Bronchial epithelial cell (primary cell): Measurements from ENCODE around the gene SALL2. TPM values are rescaled to one million over a fixed set of nuclear protein-coding genes. Genes with fewer than 3 reads are reported as not detected.

ENCODE experiments used
- DNase-seq: peaks from one replicate; pipeline ENCODE4 v3.0.0-alpha.2; 2010; ENCODE audit warnings: low read depth
- FAIRE-seq: peaks from 2 replicates; lab custom pipeline; 2011; peaks lifted over from hg19 to GRCh38; lab: Jason Lieb, UNC
- H3K27me3 ChIP-seq: 2 replicates; pipeline ENCODE4 v1.5.1; 2011; ENCODE audit warnings: low read length; ENCODE audit not compliant: control insufficient read depth, insufficient read depth
- H3K36me3 ChIP-seq: 2 replicates; pipeline ENCODE4 v1.5.1; 2011; ENCODE audit warnings: low read length; ENCODE audit not compliant: control insufficient read depth, insufficient read depth
- H3K4me3 ChIP-seq: 2 replicates; pipeline ENCODE4 v1.5.1; 2011; ENCODE audit warnings: mild to moderate bottlenecking, low read depth, low read length, control low read depth
- total RNA-seq: library from RNA; depleted of rRNA; stranded (reverse); fragments of >200 nt; gene quantifications from 2 replicates; pipeline ENCODE4 v1.2.1, GENCODE V29; 2014
- TF ChIP-seq, protein P1 (sequence below): IDR thresholded peaks from 2 replicates; pipeline ENCODE4 v1.5.1; 2011; ENCODE audit warnings: mild to moderate bottlenecking, moderate library complexity, low read length, control low read depth, inconsistent platforms; ENCODE audit not compliant: insufficient read depth, severe bottlenecking

Gene SALL2
- total RNA-seq, 1 donor from 2014 or later = under 0.01 TPM

DNA sequence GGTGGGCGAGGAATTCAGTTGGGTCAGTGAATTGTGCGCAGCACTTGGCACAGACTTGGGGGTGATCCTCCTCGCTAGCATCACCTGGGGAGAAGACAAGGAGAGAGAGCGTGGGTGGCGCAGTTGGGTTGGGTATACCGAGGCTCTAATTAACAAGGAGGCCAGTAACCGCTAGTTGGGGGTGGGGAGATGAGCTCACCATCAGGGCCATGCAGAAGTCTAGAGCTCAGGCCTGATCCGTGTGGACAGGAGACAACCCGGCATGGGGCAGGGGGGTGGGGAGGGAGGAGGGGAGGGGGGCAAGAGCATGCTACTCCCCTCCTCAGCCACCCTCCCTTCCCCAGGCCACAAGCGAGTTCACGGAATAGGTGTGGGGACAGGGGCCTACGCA is 580 bp downstream of the SALL2 start:
- TF ChIP-seq, protein P1, sequence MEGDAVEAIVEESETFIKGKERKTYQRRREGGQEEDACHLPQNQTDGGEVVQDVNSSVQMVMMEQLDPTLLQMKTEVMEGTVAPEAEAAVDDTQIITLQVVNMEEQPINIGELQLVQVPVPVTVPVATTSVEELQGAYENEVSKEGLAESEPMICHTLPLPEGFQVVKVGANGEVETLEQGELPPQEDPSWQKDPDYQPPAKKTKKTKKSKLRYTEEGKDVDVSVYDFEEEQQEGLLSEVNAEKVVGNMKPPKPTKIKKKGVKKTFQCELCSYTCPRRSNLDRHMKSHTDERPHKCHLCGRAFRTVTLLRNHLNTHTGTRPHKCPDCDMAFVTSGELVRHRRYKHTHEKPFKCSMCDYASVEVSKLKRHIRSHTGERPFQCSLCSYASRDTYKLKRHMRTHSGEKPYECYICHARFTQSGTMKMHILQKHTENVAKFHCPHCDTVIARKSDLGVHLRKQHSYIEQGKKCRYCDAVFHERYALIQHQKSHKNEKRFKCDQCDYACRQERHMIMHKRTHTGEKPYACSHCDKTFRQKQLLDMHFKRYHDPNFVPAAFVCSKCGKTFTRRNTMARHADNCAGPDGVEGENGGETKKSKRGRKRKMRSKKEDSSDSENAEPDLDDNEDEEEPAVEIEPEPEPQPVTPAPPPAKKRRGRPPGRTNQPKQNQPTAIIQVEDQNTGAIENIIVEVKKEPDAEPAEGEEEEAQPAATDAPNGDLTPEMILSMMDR = no peak
- no peaks in the 10 kb centered on the region for H3K36me3 ChIP-seq
- no peaks in the 10 kb centered on the region for H3K27me3 ChIP-seq
- DNase-seq (no peak), FAIRE-seq (no peak)
- H3K4me3 ChIP-seq = peak overlapping the region; percentile 48

- H3K36me3 ChIP-seq = no peaks in the 10 kb centered on the region
- no peak overlapping the region for H3K4me3 ChIP-seq
- TF ChIP-seq, protein P1 = no peak
- no peak for DNase-seq
- no peak for FAIRE-seq
- H3K27me3 ChIP-seq = no peaks in the 10 kb centered on the region
These were observed 1.3 kb downstream of the SALL2 start for GRCh38 chr14:21524575-21525490.

DNA sequence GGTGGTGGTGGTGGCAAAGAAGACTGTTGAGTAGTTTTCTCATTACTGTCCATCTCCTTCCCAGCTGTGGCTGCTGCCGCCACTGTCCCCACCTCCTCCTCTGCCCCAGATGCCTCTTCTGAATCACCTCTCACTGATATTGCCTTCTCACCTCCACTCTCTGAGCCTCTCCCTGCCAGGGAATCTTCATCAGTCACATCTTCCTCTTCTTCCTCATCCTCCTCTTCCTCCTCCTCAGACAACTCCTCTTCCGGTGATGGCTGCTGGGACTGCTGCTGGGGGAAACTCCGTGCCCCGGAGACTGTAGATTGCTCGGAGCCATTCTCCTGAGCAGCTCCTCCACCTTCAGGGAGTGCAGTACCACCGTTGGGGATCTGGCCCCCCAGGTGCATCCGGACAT is 2.9 kb downstream of the SALL2 start:
- no peak overlapping the region for H3K4me3 ChIP-seq
- DNase-seq (no peak), FAIRE-seq (no peak)
- TF ChIP-seq, protein P1 = no peak
- no peaks in the 10 kb centered on the region for H3K27me3 ChIP-seq
- H3K36me3 ChIP-seq = no peaks in the 10 kb centered on the region

DNA sequence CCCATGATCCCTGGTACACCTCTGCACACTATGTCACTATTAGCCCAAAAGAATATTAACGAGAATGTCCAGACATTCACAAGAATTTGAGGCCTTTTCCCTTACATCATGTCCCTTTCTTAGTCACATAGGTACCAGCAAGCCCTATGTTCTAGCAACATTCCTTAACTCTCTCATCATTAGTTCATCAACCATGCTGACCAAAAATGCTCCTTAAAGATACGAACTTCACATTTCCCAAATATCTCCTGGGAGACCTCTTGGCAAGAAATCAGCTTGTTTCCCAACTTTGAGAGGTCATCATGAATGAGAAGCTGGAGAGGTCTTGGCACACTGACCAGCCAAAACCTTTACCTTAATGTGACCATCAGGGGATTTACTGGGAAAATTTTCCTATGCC is 4.6 kb downstream of the SALL2 start:
- H3K36me3 ChIP-seq = no peaks in the 10 kb centered on the region
- TF ChIP-seq, protein P1 = no peak
- FAIRE-seq (no peak), DNase-seq (no peak)
- H3K27me3 ChIP-seq = no peaks in the 10 kb centered on the region
- H3K4me3 ChIP-seq = no peak overlapping the region

DNA sequence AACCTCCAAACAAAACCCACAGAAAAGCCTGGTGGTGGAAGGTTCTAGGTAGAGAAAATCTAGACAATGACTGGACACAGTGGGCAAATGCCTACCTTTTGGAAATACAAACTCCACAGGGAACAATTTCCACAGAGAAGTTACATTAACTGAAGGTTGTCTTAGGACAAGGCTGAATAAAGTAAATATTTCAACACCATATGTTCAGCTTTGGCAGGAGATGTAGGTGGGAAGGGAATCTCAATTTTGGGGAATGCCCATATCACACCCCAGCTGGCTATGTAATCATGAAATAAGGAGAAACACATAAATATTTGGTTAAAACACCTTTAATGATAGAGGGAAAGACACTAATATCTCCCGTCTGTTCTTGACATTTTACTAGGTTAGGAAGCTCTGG is 5.4 kb downstream of the SALL2 start:
- FAIRE-seq (no peak), DNase-seq (no peak)
- H3K36me3 ChIP-seq = no peaks in the 10 kb centered on the region
- H3K27me3 ChIP-seq = no peaks in the 10 kb centered on the region
- TF ChIP-seq, protein P1 = no peak
- H3K4me3 ChIP-seq = no peak overlapping the region
